GM12878 (cell line): Measurements from ENCODE around the gene NPAS3. TPM values are rescaled to one million over a fixed set of nuclear protein-coding genes. Genes with fewer than 3 reads are reported as not detected.
A peak's percentile ranks its signal among the peaks of the same experiment; 100 is the strongest.

Experiments
- ATAC-seq: fragments of 200-7000 bp; cut with Tn5 transposase; 3 replicates; pipeline ENCODE4 v1.9.1; 2020; ENCODE audit warnings: mild to moderate bottlenecking, moderate library complexity
- BruUV-seq: library from RNA; stranded (reverse); fragments of 400-500 nt; replicated peaks from 2 replicates; lab custom pipeline; 2021; lab: Mats Ljungman, UMichigan
- CTCF ChIA-PET: fragments of 300-600 bp; sonication (Branson Sonifier 250); formaldehyde crosslinking; extraction: SDS; loops from one replicate; lab custom pipeline; 2021; ENCODE audit warnings: inconsistent platforms; lab: Yijun Ruan, JAX
- POLR2A ChIA-PET: fragments of 350-600 bp; formaldehyde crosslinking; extraction: SDS; loops from one replicate; lab custom pipeline; 2021; ENCODE audit warnings: inconsistent platforms; lab: Charles Lee
- RAD21 ChIA-PET: fragments of 300-600 bp; sonication (Branson Sonifier 250); formaldehyde crosslinking; loops from one replicate; lab custom pipeline; 2023; ENCODE audit warnings: antibody characterized with exemption; ENCODE audit not compliant: unreplicated experiment; lab: Charles Lee
- SMC1A ChIA-PET: fragments of 300-600 bp; sonication (Branson Sonifier 250); formaldehyde crosslinking; loops from one replicate; lab custom pipeline; 2023; ENCODE audit not compliant: unreplicated experiment, uncharacterized antibody; lab: Charles Lee
- DNase-seq: peaks from one replicate; pipeline ENCODE4 v3.0.0-alpha.2; 2011; ENCODE audit warnings: low read depth, low spot score
- FAIRE-seq: peaks from 3 replicates; lab custom pipeline; 2011; peaks lifted over from hg19 to GRCh38; lab: Jason Lieb, UNC
- H2AFZ ChIP-seq: 2 replicates; pipeline ENCODE4 v1.6.0; 2011; ENCODE audit warnings: low read depth, low read length, control low read depth; ENCODE audit not compliant: control insufficient read depth
- H3K27ac ChIP-seq: 2 replicates; pipeline ENCODE4 v1.5.1; 2011; ENCODE audit warnings: control low read depth; ENCODE audit not compliant: control insufficient read depth, insufficient read depth
- H3K27me3 ChIP-seq, 2 experiments: replicated peaks in 1 of 2; 2 replicates each; pipeline versions ENCODE4 v1.6.0 to v1.6.1; 2011; ENCODE audit warnings: low read length in 1 of 2; ENCODE audit not compliant: control insufficient read depth in 2 of 2, insufficient read depth in 2 of 2
- H3K36me3 ChIP-seq, 2 experiments: 2 replicates each; pipeline ENCODE4 v1.5.1; 2011; ENCODE audit warnings: low read length in 1 of 2; ENCODE audit not compliant: control insufficient read depth in 2 of 2, insufficient read depth in 2 of 2
- H3K4me1 ChIP-seq: 2 replicates; pipeline ENCODE4 v1.6.1; 2011; ENCODE audit warnings: mild to moderate bottlenecking, low read length, moderate library complexity, mixed read lengths; ENCODE audit not compliant: control insufficient read depth, insufficient read depth
- H3K4me2 ChIP-seq: 2 replicates; pipeline ENCODE4 v1.6.0; 2011; ENCODE audit warnings: control low read depth; ENCODE audit not compliant: control insufficient read depth, insufficient read depth
- H3K4me3 ChIP-seq: fragments of 200-600 bp; sonication (generic); 2 replicates; pipeline ENCODE4 v1.5.1; 2016
- H3K79me2 ChIP-seq: 2 replicates; pipeline ENCODE4 v1.6.0; 2011; ENCODE audit warnings: low read length; ENCODE audit not compliant: control insufficient read depth, insufficient read depth
- H3K9ac ChIP-seq: 2 replicates; pipeline ENCODE4 v1.8.0; 2011; ENCODE audit warnings: low read length, control low read depth, mixed read lengths; ENCODE audit not compliant: control insufficient read depth, insufficient read depth
- H3K9me3 ChIP-seq: replicated peaks from 3 replicates; pipeline ENCODE4 v1.5.1; 2011; ENCODE audit warnings: mild to moderate bottlenecking, low read length; ENCODE audit not compliant: control insufficient read depth, insufficient read depth
- H4K20me1 ChIP-seq: 2 replicates; pipeline ENCODE4 v1.6.0; 2011; ENCODE audit not compliant: control insufficient read depth, insufficient read depth
- CTCF ChIP-seq, 3 experiments: IDR thresholded peaks in 2 of 3; conservative IDR thresholded peaks in 1 of 3; 2 replicates each; pipeline ENCODE4 v1.5.1; 2011; ENCODE audit warnings: low read depth in 3 of 3, low read length in 3 of 3, mild to moderate bottlenecking in 3 of 3, control low read depth in 2 of 3, moderate library complexity in 2 of 3, inconsistent platforms in 1 of 3, mixed read lengths in 1 of 3; ENCODE audit not compliant: control insufficient read depth in 2 of 3, insufficient read depth in 1 of 3; ENCODE audit errors: extremely low read depth in 1 of 3
- IKZF1 ChIP-seq: fragments of 450-650 bp; conservative IDR thresholded peaks from 2 replicates; pipeline ENCODE4 v1.6.1; 2017; ENCODE audit warnings: antibody characterized with exemption, mild to moderate bottlenecking
- LARP7 ChIP-seq: fragments of 450-650 bp; IDR thresholded peaks from 2 replicates; pipeline ENCODE4 v1.6.1; 2017; ENCODE audit warnings: mild to moderate bottlenecking
- MYB ChIP-seq: fragments of 150-350 bp; IDR thresholded peaks from 2 replicates; pipeline ENCODE4 v1.6.1; 2014; ENCODE audit warnings: mild to moderate bottlenecking, low read depth, low read length, borderline replicate concordance
- NR2F1 ChIP-seq: fragments of 450-650 bp; conservative IDR thresholded peaks from 2 replicates; pipeline ENCODE4 v1.6.1; 2017; ENCODE audit warnings: mild to moderate bottlenecking
- RAD21 ChIP-seq: IDR thresholded peaks from 2 replicates; pipeline ENCODE4 v1.6.1; 2011; ENCODE audit warnings: mild to moderate bottlenecking, low read depth, low read length, moderate library complexity; ENCODE audit not compliant: insufficient read depth
- SMC3 ChIP-seq: IDR thresholded peaks from 2 replicates; pipeline ENCODE4 v1.6.1; 2011; ENCODE audit warnings: low read length, improper control_type of control experiment, borderline replicate concordance
- WGBS: methylation state at CpG from one replicate; pipeline ENCODE4 v1.1.6; 2016; ENCODE audit warnings: low lambda C conversion rate; ENCODE audit not compliant: insufficient replicate concordance, insufficient coverage; ENCODE audit errors: missing lambda C conversion rate; 5-methylcytosine and 5-hydroxymethylcytosine counted together
- in situ Hi-C: fragments of 300-500 bp; cut with MboI; formaldehyde crosslinking; loops from 9 replicates; pipeline ENCODE4 v1.14.3; 2018; ENCODE audit warnings: mixed read lengths
- intact Hi-C: fragments of 100-400 bp; cut with micrococcal nuclease; formaldehyde crosslinking; loops from one replicate; pipeline ENCODE4 v1.14.2; 2022; ENCODE audit not compliant: unreplicated experiment
- polyA plus RNA-seq, 11 experiments: library from polyadenylated mRNA; depleted of rRNA in 4 of 11; unstranded in 6 of 11; stranded (reverse) in 5 of 11; fragments of >200 nt; fragmentation: Nextera tagmentation in 4 of 11; fragmentation: Illumina TruSeq in 1 of 11; extraction: Ambion mirVana in 4 of 11; extraction: Trizol in 1 of 11; gene quantifications; 1 replicate in 1 of 11; 2 replicates in 10 of 11; pipeline versions ENCODE4 v1.2.1 to v1.2.3, GENCODE V29; 2011 to 2016; ENCODE audit warnings: inconsistent platforms in 2 of 11, missing spikeins in 2 of 11, low read depth in 1 of 11
- total RNA-seq, 4 experiments: library from RNA; depleted of rRNA in 3 of 4; stranded (reverse); fragments of >200 nt in 3 of 4; fragmentation: Illumina TruSeq in 1 of 4; extraction: Trizol in 1 of 4; gene quantifications; 2 replicates each; pipeline versions ENCODE4 v1.2.1 to v1.2.3, GENCODE V29; 2013 to 2021
- TF ChIP-seq, protein P1 (sequence below): fragments of 450-650 bp; IDR thresholded peaks from 2 replicates; pipeline ENCODE4 v1.6.1; 2017; ENCODE audit warnings: mild to moderate bottlenecking

The NPAS3 gene
- total and polyA plus RNA-seq, 10 of the 15 experiments (the other 5 are each of a cell fraction or from before 2014, with no cell fraction given), result under 0.01 to 2.7 (median 0.03) TPM; not detected in 6

DNA sequence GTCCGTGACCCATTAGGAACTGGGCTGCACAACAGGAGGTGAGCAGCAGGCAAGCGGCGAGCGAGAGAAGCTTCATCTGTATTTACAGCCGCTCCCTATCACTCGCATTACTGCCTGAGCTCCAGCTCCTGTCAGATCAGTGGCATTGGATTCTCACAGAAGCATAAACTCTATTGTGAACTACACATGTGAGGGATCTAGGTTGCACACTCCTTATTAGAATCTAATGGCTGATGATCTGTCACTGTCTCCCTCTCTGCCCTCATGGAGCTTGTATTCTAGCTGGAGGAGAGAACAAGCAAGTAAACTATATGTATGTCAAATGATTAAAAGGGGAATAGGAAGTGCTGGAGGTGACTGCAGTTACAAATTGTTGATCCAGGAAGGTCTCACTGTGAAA lies 533.1 kb downstream of the NPAS3 start (continued):
- TF ChIP-seq, protein P1, sequence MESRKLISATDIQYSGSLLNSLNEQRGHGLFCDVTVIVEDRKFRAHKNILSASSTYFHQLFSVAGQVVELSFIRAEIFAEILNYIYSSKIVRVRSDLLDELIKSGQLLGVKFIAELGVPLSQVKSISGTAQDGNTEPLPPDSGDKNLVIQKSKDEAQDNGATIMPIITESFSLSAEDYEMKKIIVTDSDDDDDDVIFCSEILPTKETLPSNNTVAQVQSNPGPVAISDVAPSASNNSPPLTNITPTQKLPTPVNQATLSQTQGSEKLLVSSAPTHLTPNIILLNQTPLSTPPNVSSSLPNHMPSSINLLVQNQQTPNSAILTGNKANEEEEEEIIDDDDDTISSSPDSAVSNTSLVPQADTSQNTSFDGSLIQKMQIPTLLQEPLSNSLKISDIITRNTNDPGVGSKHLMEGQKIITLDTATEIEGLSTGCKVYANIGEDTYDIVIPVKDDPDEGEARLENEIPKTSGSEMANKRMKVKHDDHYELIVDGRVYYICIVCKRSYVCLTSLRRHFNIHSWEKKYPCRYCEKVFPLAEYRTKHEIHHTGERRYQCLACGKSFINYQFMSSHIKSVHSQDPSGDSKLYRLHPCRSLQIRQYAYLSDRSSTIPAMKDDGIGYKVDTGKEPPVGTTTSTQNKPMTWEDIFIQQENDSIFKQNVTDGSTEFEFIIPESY, result no peak
- TF ChIP-seq, all 136 proteins: peak for 0

DNA sequence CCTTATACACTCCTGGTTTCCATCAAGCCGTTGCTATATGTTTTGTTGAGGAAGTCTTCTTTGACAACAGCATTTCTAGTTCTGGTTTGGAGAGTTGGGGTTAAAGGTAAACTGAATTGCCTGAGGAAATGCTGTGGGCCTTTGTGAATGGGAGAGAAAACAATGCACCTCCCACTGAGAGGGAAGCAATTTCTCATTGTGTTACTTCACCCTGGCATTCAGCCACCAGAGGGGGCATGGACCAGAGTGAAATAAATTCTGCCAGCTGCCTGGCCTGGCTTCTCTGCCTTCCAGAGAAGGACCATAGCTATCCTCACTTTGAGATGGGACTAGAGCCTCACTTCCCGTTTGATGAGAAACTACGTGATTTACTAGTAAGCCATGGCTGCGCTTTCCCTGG lies 536.9 kb downstream of the NPAS3 start:
- TF ChIP-seq NR2F1 (no peak), LARP7 (no peak), MYB (no peak), CTCF (IDR thresholded peaks at IDR 0.05 in 2 of 3, conservative IDR thresholded peaks at IDR 0.05 in 1 of 3; ENCODE audit: control insufficient read depth in 2 of 3, extremely low read depth in 1 of 3, insufficient read depth in 1 of 3, low read depth in 3 of 3, low read length in 3 of 3) (peak; percentile 40 to 56 (median 46); a peak in 5 of 6 replicates), RAD21 (peak; percentile 35; the same call in 1 of the 2 replicates), SMC3 (peak; percentile 69; the same call in 1 of the 2 replicates), IKZF1 (0 out of 2 replicates have a peak, but pooled peaks have one; percentile 25)
- Histone ChIP-seq H3K9me3 (no peaks in the 10 kb centered on the region), H4K20me1 (no peaks in the 10 kb centered on the region), H3K36me3 (no peaks in the 10 kb centered on the region), H3K27ac (no peak overlapping the region), H3K27me3 (no peaks in the 10 kb centered on the region), H3K4me1 (no peaks in the 10 kb centered on the region), H3K4me2 (no peak overlapping the region), H3K4me3 (no peak overlapping the region), H3K79me2 (no peaks in the 10 kb centered on the region), H2AFZ (no peak overlapping the region), H3K9ac (no peak overlapping the region)
- 25% methylated on average over 4 of the region's 4 CpGs for WGBS
- DNase-seq, result no peak
- ChIA-PET SMC1A (interaction anchor here (0.6 to 6.8 kb wide), 29 partner anchors 9 to 826 kb away, joined by 3 to 51 read pairs (median 5); no protein-coding TSS in a partner anchor), POLR2A (interaction anchor here (0.6 to 2.1 kb wide), 7 partner anchors 13 to 858 kb away, joined by 3 to 10 read pairs (median 5); no protein-coding TSS in a partner anchor), RAD21 (interaction anchor here (0.9 to 4.6 kb wide), 20 partner anchors 8 to 317 kb away, joined by 3 to 42 read pairs (median 6); no protein-coding TSS in a partner anchor), CTCF (interaction anchor here (0.6 to 6.8 kb wide), 27 partner anchors 8 to 1518 kb away, joined by 3 to 77 read pairs (median 4); no protein-coding TSS in a partner anchor)
- in situ Hi-C loops, result no loop called here
- ATAC-seq, result peak; percentile 77
- FAIRE-seq, result no peak
- intact Hi-C loops, result loop anchor here (1.0 to 10.0 kb wide), 2 partner anchors 317 to 829 kb away; no protein-coding TSS in a partner anchor
- BruUV-seq, result no TSS peak
